Adrenal gland (tissue), 5 donors: ENCODE results near the gene SP110.

ENCODE experiments used
- CTCF ChIP-seq, 6 experiments: fragments of 450-650 bp in 4 of 6; fragments of 200-600 bp in 2 of 6; sonication (generic) in 1 of 6; IDR thresholded peaks; 1 replicate in 5 of 6; 2 replicates in 1 of 6; pipeline versions ENCODE4 v1.5.1 to v1.8.0; 2016 to 2021; ENCODE audit warnings: antibody characterized with exemption in 6 of 6, mild to moderate bottlenecking in 2 of 6, moderate library complexity in 1 of 6
- POLR2A ChIP-seq, 2 donors: fragments of 450-650 bp; IDR thresholded peaks; one replicate each; pipeline ENCODE4 v1.6.1; 2017; ENCODE audit warnings: antibody characterized with exemption in 2 of 2, mild to moderate bottlenecking in 2 of 2, moderate library complexity in 1 of 2
- donor health status: DM: no; HTN: no; CAD: no.

GRCh38 chr2:230234845-230235244 lies 15.1 kb upstream of the SP110 start:
- TF ChIP-seq CTCF (IDR thresholded peaks at IDR 0.05) (no peak), POLR2A (IDR thresholded peaks at IDR 0.05) (no peak)
